Body of pancreas (tissue), 4 donors: ENCODE data around the gene NOC2L. TPM values are rescaled to one million over a fixed set of nuclear protein-coding genes. Genes with fewer than 3 reads are reported as not detected.
A peak's percentile ranks its signal among the peaks of the same experiment; 100 is the strongest.

Source experiments
- ATAC-seq: fragments of 150-250 bp; one replicate; pipeline ENCODE4 v1.9.1; 2016
- DNase-seq, 4 donors: peaks; one replicate each; pipeline ENCODE4 v3.0.0-alpha.2; 2019
- H3K27ac ChIP-seq, 4 donors: fragments of 200-600 bp; sonication (generic); 1 replicate in 3 of 4; 2 replicates in 1 of 4; pipeline versions ENCODE4 v1.5.1 to v1.6.1; 2016 to 2019; ENCODE audit warnings: mild to moderate bottlenecking in 1 of 4, mixed read lengths in 1 of 4, moderate library complexity in 1 of 4
- H3K27me3 ChIP-seq, 2 donors: fragments of 200-600 bp; sonication (generic); one replicate each; pipeline ENCODE4 v1.6.0; 2016; ENCODE audit warnings: mild to moderate bottlenecking in 1 of 2
- H3K36me3 ChIP-seq, 2 donors: fragments of 200-600 bp; sonication (generic); replicated peaks in 1 of 2; 2 replicates each; pipeline ENCODE4 v1.5.1; 2016; ENCODE audit warnings: low read depth in 2 of 2; ENCODE audit not compliant: insufficient read depth in 1 of 2
- H3K4me1 ChIP-seq: fragments of 200-600 bp; sonication (generic); one replicate; pipeline ENCODE4 v1.6.0; 2016
- H3K4me3 ChIP-seq, 2 donors: fragments of 200-600 bp; sonication (generic); 1 replicate in 1 of 2; 2 replicates in 1 of 2; pipeline ENCODE4 v1.5.1; 2016 to 2019
- H3K9me3 ChIP-seq, 3 donors: fragments of 200-600 bp; sonication (generic); 1 replicate in 2 of 3; 2 replicates in 1 of 3; pipeline ENCODE4 v1.5.1; 2016
- POLR2A ChIP-seq, 3 donors: fragments of 450-650 bp; IDR thresholded peaks; one replicate each; pipeline ENCODE4 v1.6.1; 2016; ENCODE audit warnings: antibody characterized with exemption in 3 of 3, mild to moderate bottlenecking in 2 of 3
- WGBS, 2 donors: methylation state at CpG; one replicate each; pipeline ENCODE4 v1.1.5; 2017; 5-methylcytosine and 5-hydroxymethylcytosine counted together
- intact Hi-C: fragments of 100-400 bp; cut with DNase I; formaldehyde crosslinking; loops from one replicate; pipeline ENCODE4 v1.15.1; 2023
- total RNA-seq, 2 donors: library from RNA; depleted of rRNA; stranded (reverse); fragments of >200 nt; gene quantifications; one replicate each; pipeline ENCODE4 v1.1.0, GENCODE V29; 2016
- TF ChIP-seq, protein P1 (sequence below), 7 experiments: fragments of 450-650 bp in 4 of 7; fragments of 200-600 bp in 3 of 7; sonication (generic) in 3 of 7; IDR thresholded peaks; one replicate each; pipeline ENCODE4 v1.5.1; 2016 to 2019; ENCODE audit warnings: antibody characterized with exemption in 7 of 7

The NOC2L gene
- total RNA-seq, result 10 to 100 TPM; 30.6 to 32.3 TPM

DNA sequence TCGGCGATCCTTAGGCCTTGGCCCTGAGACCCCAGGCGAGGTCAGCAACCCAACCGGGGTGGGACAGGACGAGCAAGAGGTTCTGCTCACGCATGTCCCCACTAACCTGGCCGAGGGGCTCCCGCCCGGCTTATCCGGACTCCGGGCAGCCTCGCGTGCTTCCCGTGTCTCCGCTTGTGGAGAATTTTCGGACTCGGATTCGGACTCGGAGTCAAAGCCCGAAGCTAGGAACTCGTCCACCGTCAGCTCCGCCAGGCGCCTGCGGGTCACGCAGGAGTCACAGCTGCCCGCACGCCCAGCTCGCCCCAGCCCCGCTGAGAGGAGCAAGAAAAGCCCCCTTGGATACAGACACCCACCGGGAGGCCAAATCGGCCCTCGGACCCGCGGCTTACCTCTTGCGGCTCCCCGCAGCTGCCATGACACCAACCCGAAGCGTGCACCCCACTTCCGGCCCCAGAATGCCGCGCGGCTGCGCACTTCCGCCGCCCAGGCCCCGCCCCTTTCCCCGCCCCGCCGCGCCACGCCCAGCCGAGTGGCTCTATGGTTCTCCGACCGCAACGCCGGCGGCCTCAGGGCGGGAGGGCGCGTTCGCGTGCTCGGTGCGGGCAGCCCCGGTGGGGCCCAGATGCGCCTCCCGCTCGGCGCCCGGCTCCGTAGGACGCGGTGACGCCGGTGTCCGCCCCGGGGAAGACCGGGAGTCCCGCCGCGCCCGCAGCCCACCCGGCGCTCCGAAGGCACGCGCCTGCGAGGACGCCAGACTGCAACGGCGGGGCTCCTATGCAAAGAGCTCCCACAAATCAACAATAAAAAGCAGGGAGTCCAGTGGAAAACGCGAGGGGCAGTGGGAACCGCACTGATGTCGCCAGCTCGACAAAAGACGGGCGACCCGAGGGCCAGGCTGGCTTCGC lies at the start of gene NOC2L:
TSS of gene NOC2L (minus strand) at position 434 of the 908 bp plus-strand sequence. CDS start at position 418, 16 bp downstream.
- Histone ChIP-seq H3K4me1 (peaks cover 34% of the 10 kb centered on the region), H3K36me3 (peaks cover 0 to 15% of the 10 kb centered on the region in 2 donors), H3K9me3 (no peaks in the 10 kb centered on the region), H3K27ac (peak within 1 kb of the TSS in 2 of 4 donors; percentile 67 to 72), H3K27me3 (no peaks in the 10 kb centered on the region), H3K4me3 (peak within 1 kb of the TSS; percentile 98 to 100)
- TF ChIP-seq POLR2A (IDR thresholded peaks at IDR 0.05), result peak; percentile 27 to 67 (median 61)
- TF ChIP-seq, protein P1, sequence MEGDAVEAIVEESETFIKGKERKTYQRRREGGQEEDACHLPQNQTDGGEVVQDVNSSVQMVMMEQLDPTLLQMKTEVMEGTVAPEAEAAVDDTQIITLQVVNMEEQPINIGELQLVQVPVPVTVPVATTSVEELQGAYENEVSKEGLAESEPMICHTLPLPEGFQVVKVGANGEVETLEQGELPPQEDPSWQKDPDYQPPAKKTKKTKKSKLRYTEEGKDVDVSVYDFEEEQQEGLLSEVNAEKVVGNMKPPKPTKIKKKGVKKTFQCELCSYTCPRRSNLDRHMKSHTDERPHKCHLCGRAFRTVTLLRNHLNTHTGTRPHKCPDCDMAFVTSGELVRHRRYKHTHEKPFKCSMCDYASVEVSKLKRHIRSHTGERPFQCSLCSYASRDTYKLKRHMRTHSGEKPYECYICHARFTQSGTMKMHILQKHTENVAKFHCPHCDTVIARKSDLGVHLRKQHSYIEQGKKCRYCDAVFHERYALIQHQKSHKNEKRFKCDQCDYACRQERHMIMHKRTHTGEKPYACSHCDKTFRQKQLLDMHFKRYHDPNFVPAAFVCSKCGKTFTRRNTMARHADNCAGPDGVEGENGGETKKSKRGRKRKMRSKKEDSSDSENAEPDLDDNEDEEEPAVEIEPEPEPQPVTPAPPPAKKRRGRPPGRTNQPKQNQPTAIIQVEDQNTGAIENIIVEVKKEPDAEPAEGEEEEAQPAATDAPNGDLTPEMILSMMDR (IDR thresholded peaks at IDR 0.05), result no peak
- intact Hi-C loops, result no loop called here
- 0 to 6% methylated on average over 7 to 76 of the region's 101 CpGs for WGBS, 2 donors
- ATAC-seq, result peak; percentile 94
- peak; percentile 94 to 96 (median 94) for DNase-seq

DNA sequence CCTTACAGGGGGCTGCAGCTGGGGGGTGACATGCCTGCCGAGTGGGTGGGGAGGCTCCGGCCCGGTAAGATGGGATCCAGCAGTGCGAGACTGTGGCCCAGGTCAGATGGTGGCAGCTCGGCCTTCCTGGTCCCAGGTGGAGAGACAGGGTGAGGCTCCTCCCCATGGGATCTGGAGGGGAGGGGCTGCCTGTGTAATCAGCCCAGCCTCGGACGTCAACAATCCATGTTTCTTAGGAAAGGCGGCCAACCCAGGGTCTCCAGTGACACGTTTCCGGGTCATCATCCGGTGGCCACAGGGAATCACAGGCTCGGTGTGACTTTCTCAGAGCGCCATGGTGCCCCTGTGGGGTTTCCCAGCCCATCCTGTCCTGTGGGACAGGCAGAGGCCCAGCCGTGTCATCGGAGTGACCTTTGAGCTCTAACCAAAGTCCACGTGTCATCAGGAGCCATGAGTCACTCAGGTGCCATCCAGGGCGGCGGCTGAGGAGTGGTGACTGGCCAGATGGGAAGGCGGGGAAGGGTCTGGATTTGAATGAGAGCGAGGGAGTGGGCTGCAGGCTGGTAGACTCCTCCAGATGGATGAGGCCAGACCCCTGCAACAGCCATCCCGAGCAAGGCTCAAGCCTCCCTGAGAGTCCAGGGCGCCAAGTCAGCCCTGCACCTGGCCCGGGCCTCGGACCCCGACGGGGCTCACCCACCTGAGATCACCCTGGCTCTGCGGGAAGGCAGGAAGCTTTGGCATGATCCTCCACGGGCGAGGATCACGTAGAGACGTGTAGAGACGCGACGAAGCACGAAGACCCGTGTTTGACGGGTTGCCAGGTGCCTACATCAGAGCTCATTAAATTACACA lies 47.5 kb upstream of the NOC2L start:
- DNase-seq (peak in 2 of 4 donors; percentile 31 to 35), ATAC-seq (no peak)
- Histone ChIP-seq H3K4me1 (peaks cover 29% of the 10 kb centered on the region), H3K27ac (peak overlapping the region in 3 of 4 donors; percentile 61 to 69 (median 66)), H3K9me3 (no peaks in the 10 kb centered on the region), H3K4me3 (no peak overlapping the region), H3K36me3 (no peaks in the 10 kb centered on the region), H3K27me3 (peaks cover 0 to under 1% of the 10 kb centered on the region in 2 donors)
- TF ChIP-seq, protein P1 (IDR thresholded peaks at IDR 0.05), result no peak
- TF ChIP-seq POLR2A (IDR thresholded peaks at IDR 0.05), result no peak
- 80 to 81% methylated on average over 29 to 37 of the region's 37 CpGs for WGBS, 2 donors
- intact Hi-C loops, result no loop called here

DNA sequence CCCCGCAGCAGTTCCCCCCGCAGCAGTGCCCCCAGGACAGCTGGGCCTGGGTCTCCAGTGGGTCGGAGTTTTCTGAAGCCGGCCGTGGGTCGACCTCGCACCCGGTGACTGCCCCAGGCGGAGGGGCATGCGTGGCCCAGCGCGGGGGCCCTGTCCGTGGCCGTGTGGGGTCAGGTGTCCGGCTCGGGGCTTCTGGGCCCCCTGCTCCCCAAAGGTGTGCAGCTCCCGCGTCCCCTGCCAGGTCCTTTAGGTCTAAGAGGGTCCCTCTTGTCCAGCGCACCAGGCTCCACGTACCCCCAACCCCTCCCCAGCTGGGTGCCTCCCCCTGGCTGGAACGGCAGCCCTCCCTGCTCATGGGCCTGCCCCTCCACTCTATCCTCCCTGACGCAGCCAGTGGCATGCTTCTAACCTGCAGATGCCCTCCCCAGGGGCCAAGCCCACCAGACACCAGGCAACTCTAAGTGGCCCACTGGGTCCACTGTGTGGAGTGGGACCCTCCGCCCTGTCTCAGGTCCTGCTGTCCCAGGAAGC lies 46.8 kb upstream of the NOC2L start:
- DNase-seq (no peak), ATAC-seq (no peak)
- Histone ChIP-seq H3K9me3 (no peaks in the 10 kb centered on the region), H3K4me1 (peaks cover 36% of the 10 kb centered on the region), H3K27me3 (peaks cover 0 to 8% of the 10 kb centered on the region in 2 donors), H3K4me3 (no peak overlapping the region), H3K27ac (peak overlapping the region; percentile 42 to 69 (median 64)), H3K36me3 (no peaks in the 10 kb centered on the region)
- 59% methylated on average over 15 of the region's 23 CpGs; no CpG with 5 or more reads in 1 of the 2 donors for WGBS, 2 donors
- intact Hi-C loops, result no loop called here
- TF ChIP-seq, protein P1 (IDR thresholded peaks at IDR 0.05), result no peak
- TF ChIP-seq POLR2A (IDR thresholded peaks at IDR 0.05), result no peak

DNA sequence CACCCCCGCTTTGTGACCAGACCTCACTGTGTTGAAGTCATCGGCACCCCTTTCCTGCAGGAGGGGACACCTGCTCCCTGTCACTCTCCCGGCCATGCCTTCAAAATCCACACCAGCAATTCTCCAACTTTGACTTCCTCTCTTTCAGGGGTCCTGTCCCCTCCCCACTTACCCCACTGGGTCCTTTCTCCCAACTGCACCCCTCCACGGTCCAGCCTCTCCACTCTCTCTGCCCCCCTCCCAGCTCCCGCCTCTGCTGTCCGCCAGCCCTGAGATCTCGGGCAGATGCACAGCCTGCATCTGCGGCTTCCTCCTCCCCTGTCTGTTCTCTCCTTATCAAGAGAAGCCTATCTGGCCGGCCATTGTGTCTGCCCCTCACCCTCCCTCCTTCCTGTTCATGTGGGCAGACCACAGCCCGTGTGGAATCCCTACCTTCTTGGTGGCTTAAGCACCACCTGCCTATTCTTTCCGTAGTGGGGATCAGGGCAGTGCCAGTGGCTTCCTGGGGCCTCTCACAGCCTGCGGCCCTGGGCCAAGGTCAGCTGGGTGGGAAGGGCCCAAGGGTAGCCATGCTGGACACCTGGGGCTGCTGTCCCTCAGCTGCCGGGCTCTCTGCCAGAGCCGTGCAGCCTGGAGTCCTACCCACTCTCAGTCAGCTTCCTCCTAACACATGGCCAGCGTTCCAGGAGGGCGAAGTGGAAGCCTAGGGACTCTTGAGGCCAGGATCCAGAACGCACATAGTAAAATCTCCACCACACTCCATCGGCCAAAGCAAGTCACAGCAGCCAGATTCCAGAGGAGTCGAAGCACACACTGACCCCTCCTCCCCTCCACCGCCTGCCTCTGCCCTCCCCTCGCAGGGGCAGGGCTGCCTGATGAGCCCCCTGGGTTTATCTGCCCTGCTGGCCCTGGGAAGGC lies 46.0 kb upstream of the NOC2L start:
- intact Hi-C loops, result no loop called here
- peak; percentile 64 to 83 (median 80) for DNase-seq
- Histone ChIP-seq H3K36me3 (no peaks in the 10 kb centered on the region), H3K27ac (peak overlapping the region; percentile 42 to 69 (median 64)), H3K27me3 (peaks cover 0 to 13% of the 10 kb centered on the region in 2 donors), H3K4me3 (no peak overlapping the region), H3K4me1 (peaks cover 44% of the 10 kb centered on the region), H3K9me3 (no peaks in the 10 kb centered on the region)
- peak; percentile 51 for ATAC-seq
- TF ChIP-seq, protein P1 (IDR thresholded peaks at IDR 0.05), result no peak
- no peak for TF ChIP-seq POLR2A (IDR thresholded peaks at IDR 0.05)
- WGBS, 2 donors, result 23 to 39% methylated on average over 12 to 21 of the region's 21 CpGs
